Glutamatergic neuron (in vitro differentiated cells): ENCODE data around the gene PPM1B. TPM values are rescaled to one million over a fixed set of nuclear protein-coding genes. Genes with fewer than 3 reads are reported as not detected.

Source experiments
- DNase-seq: peaks from one replicate; pipeline ENCODE4 v3.0.0; 2022
- H3K27ac Mint-ChIP-seq: one replicate; pipeline ENCODE4 v1.8.0; 2020; ENCODE audit warnings: mild to moderate bottlenecking, mixed read lengths, inconsistent platforms; ENCODE audit not compliant: unreplicated experiment
- H3K27me3 Mint-ChIP-seq: one replicate; pipeline ENCODE4 v1.8.0; 2020; ENCODE audit warnings: mild to moderate bottlenecking, moderate library complexity, mixed read lengths, inconsistent platforms; ENCODE audit not compliant: unreplicated experiment
- H3K36me3 Mint-ChIP-seq: one replicate; pipeline ENCODE4 v1.8.0; 2020; ENCODE audit warnings: mild to moderate bottlenecking, mixed read lengths, inconsistent platforms; ENCODE audit not compliant: unreplicated experiment
- H3K4me1 Mint-ChIP-seq: one replicate; pipeline ENCODE4 v1.8.0; 2020; ENCODE audit warnings: mild to moderate bottlenecking, low read depth, mixed read lengths, inconsistent platforms; ENCODE audit not compliant: unreplicated experiment
- H3K4me3 Mint-ChIP-seq: one replicate; pipeline ENCODE4 v1.8.0; 2020; ENCODE audit warnings: mild to moderate bottlenecking, mixed read lengths, inconsistent platforms; ENCODE audit not compliant: unreplicated experiment
- H3K9me3 Mint-ChIP-seq: one replicate; pipeline ENCODE4 v1.8.0; 2020; ENCODE audit warnings: mild to moderate bottlenecking, moderate library complexity, mixed read lengths, inconsistent platforms; ENCODE audit not compliant: unreplicated experiment
- CTCF ChIP-seq: fragments of 200-600 bp; sonication (generic); IDR thresholded peaks from one replicate; pipeline ENCODE4 v1.5.0; 2021; ENCODE audit not compliant: partially characterized antibody, unreplicated experiment
- total RNA-seq: library from RNA; stranded (reverse); fragmentation: NEBNext Ultra II Directional; extraction: Animal tissue kit (Norgen Biotek cat#: 25700); gene quantifications from one replicate; pipeline ENCODE4 v1.2.1, GENCODE V29; 2021; ENCODE audit not compliant: unreplicated experiment

The PPM1B gene
- total RNA-seq, 1 donor from 2014 or later, result 49.2 TPM

DNA sequence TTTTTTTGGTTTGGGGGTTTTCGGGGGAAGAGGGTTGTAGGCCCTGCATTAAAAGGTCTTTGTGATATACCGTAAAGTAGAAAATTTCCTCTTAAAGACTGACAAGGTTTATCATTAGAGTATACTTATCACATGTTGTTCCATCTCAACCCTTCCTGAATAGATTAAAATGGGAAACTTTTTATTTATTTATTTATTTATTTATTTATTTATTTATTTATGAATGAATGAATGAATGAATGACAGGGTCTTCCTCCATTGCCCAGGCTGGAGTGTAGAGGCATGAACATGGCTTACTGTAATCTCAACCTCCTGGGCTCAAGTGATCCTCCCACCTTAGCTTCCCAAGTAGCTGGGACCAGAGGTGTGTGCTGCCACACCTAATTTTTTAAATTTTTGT is 58.1 kb downstream of the PPM1B start:
- no peaks in the 10 kb centered on the region for H3K9me3 Mint-ChIP-seq
- H3K36me3 Mint-ChIP-seq, result no peaks in the 10 kb centered on the region
- H3K4me3 Mint-ChIP-seq, result no peak overlapping the region
- no peak for TF ChIP-seq CTCF
- H3K27me3 Mint-ChIP-seq, result peaks cover 2% of the 10 kb centered on the region
- DNase-seq, result no peak
- H3K27ac Mint-ChIP-seq, result no peak overlapping the region
- no peaks in the 10 kb centered on the region for H3K4me1 Mint-ChIP-seq

DNA sequence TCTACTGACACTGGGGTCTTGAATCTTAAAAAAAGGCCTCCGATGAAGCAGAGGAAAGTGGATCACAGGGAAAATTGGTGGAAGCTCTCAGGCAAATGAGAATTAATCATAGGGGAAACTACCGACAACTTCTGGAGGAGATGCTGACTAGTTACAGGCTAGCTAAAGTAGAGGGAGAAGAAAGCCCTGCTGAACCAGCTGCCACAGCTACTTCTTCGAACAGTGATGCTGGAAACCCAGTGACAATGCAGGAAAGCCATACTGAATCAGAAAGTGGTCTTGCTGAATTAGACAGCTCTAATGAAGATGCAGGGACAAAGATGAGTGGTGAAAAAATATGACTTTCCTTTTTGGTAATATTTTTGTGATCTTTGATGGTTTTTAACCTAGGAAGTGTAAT is 61.7 kb downstream of the PPM1B start:
- H3K27ac Mint-ChIP-seq, result peak overlapping the region; percentile 66
- no peak for DNase-seq
- no peaks in the 10 kb centered on the region for H3K4me1 Mint-ChIP-seq
- no peak for TF ChIP-seq CTCF
- no peaks in the 10 kb centered on the region for H3K36me3 Mint-ChIP-seq
- H3K9me3 Mint-ChIP-seq, result no peaks in the 10 kb centered on the region
- peaks cover 2% of the 10 kb centered on the region for H3K27me3 Mint-ChIP-seq
- H3K4me3 Mint-ChIP-seq, result no peak overlapping the region

GRCh38 chr2:44233450-44234128 is 64.9 kb downstream of the PPM1B start:
- DNase-seq, result no peak
- no peaks in the 10 kb centered on the region for H3K4me1 Mint-ChIP-seq
- H3K4me3 Mint-ChIP-seq, result no peak overlapping the region

DNA sequence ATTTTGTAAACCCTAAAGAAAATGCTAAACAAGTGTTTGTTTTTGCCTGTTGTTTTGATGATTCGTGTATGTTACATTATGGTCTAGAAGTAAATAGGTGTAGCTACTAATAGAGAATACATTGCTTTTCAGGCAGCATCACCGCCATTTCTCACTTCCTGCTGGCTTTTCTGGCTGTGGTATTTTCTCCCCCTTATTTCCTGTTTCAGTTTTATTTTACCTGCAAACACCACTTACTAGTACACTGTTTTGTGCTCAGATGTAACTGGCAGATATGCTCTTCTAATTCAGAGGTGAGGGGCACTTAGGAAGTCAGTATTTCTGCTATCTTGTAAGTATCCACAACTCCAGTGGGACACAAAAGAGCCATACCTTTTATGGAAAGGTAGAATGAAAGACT is 68.5 kb downstream of the PPM1B start:
- TF ChIP-seq CTCF, result no peak
- no peak overlapping the region for H3K27ac Mint-ChIP-seq
- no peak for DNase-seq
- H3K27me3 Mint-ChIP-seq, result no peaks in the 10 kb centered on the region
- no peaks in the 10 kb centered on the region for H3K9me3 Mint-ChIP-seq
- H3K36me3 Mint-ChIP-seq, result no peaks in the 10 kb centered on the region
- no peaks in the 10 kb centered on the region for H3K4me1 Mint-ChIP-seq
- no peak overlapping the region for H3K4me3 Mint-ChIP-seq

More at GRCh38 chr2:44233450-44234128, 64.9 kb downstream of the PPM1B start:
- Mint-ChIP-seq H3K36me3 (no peaks in the 10 kb centered on the region), H3K9me3 (no peaks in the 10 kb centered on the region), H3K27me3 (no peaks in the 10 kb centered on the region), H3K27ac (no peak overlapping the region)
- TF ChIP-seq CTCF, result no peak

DNA sequence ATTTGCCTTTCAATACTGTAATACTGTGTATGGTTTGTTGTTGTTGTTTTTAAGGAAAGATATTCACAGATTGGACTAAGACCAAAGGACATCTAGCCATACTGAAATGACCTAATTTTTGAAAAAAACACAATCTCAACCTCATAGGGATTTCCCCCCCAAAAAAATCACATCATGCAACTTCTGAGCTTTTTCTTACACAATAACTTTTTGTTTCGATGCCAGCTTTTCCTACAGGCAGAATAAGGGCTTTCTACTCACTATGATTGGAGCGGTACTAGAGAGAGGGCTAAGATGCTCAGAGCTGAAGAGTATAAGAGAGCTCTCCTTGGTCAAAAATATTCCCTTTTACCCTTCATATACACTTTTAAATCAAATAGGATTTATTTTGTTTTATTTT is 74.2 kb downstream of the PPM1B start:
- DNase-seq, result no peak
- H3K4me3 Mint-ChIP-seq, result no peak overlapping the region
- no peaks in the 10 kb centered on the region for H3K9me3 Mint-ChIP-seq
- no peaks in the 10 kb centered on the region for H3K27me3 Mint-ChIP-seq
- no peak overlapping the region for H3K27ac Mint-ChIP-seq
- no peaks in the 10 kb centered on the region for H3K36me3 Mint-ChIP-seq
- no peak for TF ChIP-seq CTCF
- H3K4me1 Mint-ChIP-seq, result no peaks in the 10 kb centered on the region
